Muscle of leg (tissue), 11 donors: ENCODE data around the gene KCNH4. TPM values are rescaled to one million over a fixed set of nuclear protein-coding genes. Genes with fewer than 3 reads are reported as not detected.

ENCODE experiments used
- DNase-seq: peaks from one replicate; pipeline ENCODE4 v3.0.0; 2013
- H3K27ac ChIP-seq: one replicate; pipeline ENCODE4 v1.5.1; 2013; ENCODE audit warnings: mild to moderate bottlenecking, low read length, control low read depth
- H3K27me3 ChIP-seq: one replicate; pipeline ENCODE4 v1.6.1; 2013; ENCODE audit warnings: low read length; ENCODE audit not compliant: control insufficient read depth, insufficient read depth
- H3K36me3 ChIP-seq: one replicate; pipeline ENCODE4 v1.6.1; 2013; ENCODE audit warnings: low read length; ENCODE audit not compliant: control insufficient read depth, insufficient read depth
- H3K4me1 ChIP-seq: one replicate; pipeline ENCODE4 v1.6.1; 2013; ENCODE audit warnings: low read length; ENCODE audit not compliant: control insufficient read depth, insufficient read depth
- H3K4me3 ChIP-seq: one replicate; pipeline ENCODE4 v1.5.1; 2013; ENCODE audit warnings: low read length, control low read depth
- H3K9me3 ChIP-seq: replicated peaks from 2 replicates; pipeline ENCODE4 v1.6.1; 2013; ENCODE audit warnings: low read depth, low read length; ENCODE audit not compliant: control insufficient read depth
- WGBS: methylation state at CpG from one replicate; pipeline ENCODE4 v1.1.5; 2013; ENCODE audit warnings: missing lambda C conversion rate; ENCODE audit not compliant: insufficient coverage; 5-methylcytosine and 5-hydroxymethylcytosine counted together
- polyA plus RNA-seq, 8 donors: library from polyadenylated mRNA; unstranded; fragments of 120-200 nt; gene quantifications; one replicate each; pipeline versions ENCODE4 v1.2.1 to v1.2.3, GENCODE V29; 2013; ENCODE audit warnings: inconsistent platforms in 1 of 8, low replicate concordance in 1 of 8; ENCODE audit not compliant: insufficient read length in 8 of 8, insufficient read depth in 1 of 8
- total RNA-seq: library from RNA; stranded (reverse); fragments of 120-200 nt; gene quantifications from one replicate; pipeline ENCODE4 v1.2.4, GENCODE V29; 2013

Gene KCNH4
- total and polyA plus RNA-seq, 9 donors: 0.04 to 0.05 (median 0.05) TPM; not detected in 6

- WGBS: 78% methylated on average over 2 of the region's 2 CpGs
- no peaks in the 10 kb centered on the region for H3K9me3 ChIP-seq
- no peak overlapping the region for H3K4me3 ChIP-seq
- no peaks in the 10 kb centered on the region for H3K27me3 ChIP-seq
- DNase-seq: no peak
- no peak overlapping the region for H3K27ac ChIP-seq
- H3K36me3 ChIP-seq: peaks cover 57% of the 10 kb centered on the region
- H3K4me1 ChIP-seq: peaks cover 28% of the 10 kb centered on the region
Measured at GRCh38 chr17:42118545-42118944, 62.4 kb downstream of the KCNH4 start.

GRCh38 chr17:42118126-42118510 lies 62.8 kb downstream of the KCNH4 start:
- Histone ChIP-seq H3K9me3 (no peaks in the 10 kb centered on the region), H3K4me1 (peaks cover 30% of the 10 kb centered on the region), H3K4me3 (no peak overlapping the region), H3K27ac (no peak overlapping the region), H3K27me3 (no peaks in the 10 kb centered on the region), H3K36me3 (peaks cover 61% of the 10 kb centered on the region)
- WGBS: 80% methylated on average over 3 of the region's 4 CpGs
- DNase-seq: no peak

- no peak for DNase-seq
- WGBS: 78% methylated on average over 29 of the region's 30 CpGs
- no peak overlapping the region for H3K27ac ChIP-seq
- no peaks in the 10 kb centered on the region for H3K9me3 ChIP-seq
- H3K36me3 ChIP-seq: peaks cover 62% of the 10 kb centered on the region
- peaks cover 31% of the 10 kb centered on the region for H3K4me1 ChIP-seq
- H3K4me3 ChIP-seq: no peak overlapping the region
- H3K27me3 ChIP-seq: no peaks in the 10 kb centered on the region
Measured at GRCh38 chr17:42117397-42118125, 63.4 kb downstream of the KCNH4 start.

- no peaks in the 10 kb centered on the region for H3K27me3 ChIP-seq
- WGBS: 40% methylated on average over 17 of the region's 18 CpGs
- H3K27ac ChIP-seq: no peak overlapping the region
- H3K36me3 ChIP-seq: peaks cover 62% of the 10 kb centered on the region
- H3K4me1 ChIP-seq: peaks cover 29% of the 10 kb centered on the region
- peak; percentile 89 for DNase-seq
- no peaks in the 10 kb centered on the region for H3K9me3 ChIP-seq
- H3K4me3 ChIP-seq: no peak overlapping the region
Measured at GRCh38 chr17:42116705-42117396, 64.1 kb downstream of the KCNH4 start.

- peaks cover 28% of the 10 kb centered on the region for H3K4me1 ChIP-seq
- H3K36me3 ChIP-seq: peaks cover 66% of the 10 kb centered on the region
- no peaks in the 10 kb centered on the region for H3K9me3 ChIP-seq
- no peak overlapping the region for H3K4me3 ChIP-seq
- 83% methylated on average over 1 of the region's 9 CpGs for WGBS
- no peak overlapping the region for H3K27ac ChIP-seq
- DNase-seq: no peak
- no peaks in the 10 kb centered on the region for H3K27me3 ChIP-seq
Measured at GRCh38 chr17:42114118-42114517, 66.8 kb downstream of the KCNH4 start.

GRCh38 chr17:42113293-42114069 lies 67.5 kb downstream of the KCNH4 start:
- Histone ChIP-seq H3K4me1 (peaks cover 28% of the 10 kb centered on the region), H3K9me3 (no peaks in the 10 kb centered on the region), H3K36me3 (peaks cover 66% of the 10 kb centered on the region), H3K27ac (peak overlapping the region; percentile 96), H3K4me3 (no peak overlapping the region), H3K27me3 (no peaks in the 10 kb centered on the region)
- DNase-seq: no peak
- WGBS: 87% methylated on average over 27 of the region's 28 CpGs

GRCh38 chr17:42112552-42113176 lies 68.3 kb downstream of the KCNH4 start, which contains the start of gene DHX58:
TSS of gene DHX58 (minus strand) at chr17:42112714. CDS start at chr17:42111892, 822 bp downstream.
- Histone ChIP-seq H3K27ac (peak within 1 kb of the TSS; percentile 96), H3K4me3 (peak within 1 kb of the TSS; percentile 55), H3K36me3 (peaks cover 58% of the 10 kb centered on the region), H3K4me1 (peaks cover 28% of the 10 kb centered on the region), H3K27me3 (no peaks in the 10 kb centered on the region), H3K9me3 (no peaks in the 10 kb centered on the region)
- 10% methylated on average over 3 of the region's 10 CpGs for WGBS
- peak; percentile 95 for DNase-seq

- Histone ChIP-seq H3K4me3 (peak overlapping the region; percentile 55), H3K27me3 (no peaks in the 10 kb centered on the region), H3K36me3 (peaks cover 52% of the 10 kb centered on the region), H3K4me1 (peaks cover 29% of the 10 kb centered on the region), H3K9me3 (no peaks in the 10 kb centered on the region), H3K27ac (peak overlapping the region; percentile 96)
- 31% methylated on average over 10 of the region's 12 CpGs for WGBS
- peak; percentile 64 for DNase-seq
Measured at GRCh38 chr17:42111871-42112551, 68.9 kb downstream of the KCNH4 start.

GRCh38 chr17:42111265-42111636 lies 69.7 kb downstream of the KCNH4 start:
- H3K27me3 ChIP-seq: no peaks in the 10 kb centered on the region
- H3K4me1 ChIP-seq: peaks cover 26% of the 10 kb centered on the region
- no peaks in the 10 kb centered on the region for H3K9me3 ChIP-seq
- 85% methylated on average over 6 of the region's 11 CpGs for WGBS
- DNase-seq: no peak
- no peak overlapping the region for H3K4me3 ChIP-seq
- H3K27ac ChIP-seq: no peak overlapping the region
- H3K36me3 ChIP-seq: peaks cover 45% of the 10 kb centered on the region
